GM12878 (cell line): Measurements from ENCODE around the gene CHAF1A. TPM values are rescaled to one million over a fixed set of nuclear protein-coding genes. Genes with fewer than 3 reads are reported as not detected.

Experiments
- ATAC-seq: fragments of 200-7000 bp; cut with Tn5 transposase; 3 replicates; pipeline ENCODE4 v1.9.1; 2020; ENCODE audit warnings: mild to moderate bottlenecking, moderate library complexity
- BruUV-seq: library from RNA; stranded (reverse); fragments of 400-500 nt; replicated peaks from 2 replicates; lab custom pipeline; 2021; lab: Mats Ljungman, UMichigan
- CTCF ChIA-PET: fragments of 300-600 bp; sonication (Branson Sonifier 250); formaldehyde crosslinking; extraction: SDS; loops from one replicate; lab custom pipeline; 2021; ENCODE audit warnings: inconsistent platforms; lab: Yijun Ruan, JAX
- POLR2A ChIA-PET: fragments of 350-600 bp; formaldehyde crosslinking; extraction: SDS; loops from one replicate; lab custom pipeline; 2021; ENCODE audit warnings: inconsistent platforms; lab: Charles Lee
- RAD21 ChIA-PET: fragments of 300-600 bp; sonication (Branson Sonifier 250); formaldehyde crosslinking; loops from one replicate; lab custom pipeline; 2023; ENCODE audit warnings: antibody characterized with exemption; ENCODE audit not compliant: unreplicated experiment; lab: Charles Lee
- SMC1A ChIA-PET: fragments of 300-600 bp; sonication (Branson Sonifier 250); formaldehyde crosslinking; loops from one replicate; lab custom pipeline; 2023; ENCODE audit not compliant: unreplicated experiment, uncharacterized antibody; lab: Charles Lee
- DNase-seq: peaks from one replicate; pipeline ENCODE4 v3.0.0-alpha.2; 2011; ENCODE audit warnings: low read depth, low spot score
- FAIRE-seq: peaks from 3 replicates; lab custom pipeline; 2011; peaks lifted over from hg19 to GRCh38; lab: Jason Lieb, UNC
- H2AFZ ChIP-seq: 2 replicates; pipeline ENCODE4 v1.6.0; 2011; ENCODE audit warnings: low read depth, low read length, control low read depth; ENCODE audit not compliant: control insufficient read depth
- H3K27ac ChIP-seq: 2 replicates; pipeline ENCODE4 v1.5.1; 2011; ENCODE audit warnings: control low read depth; ENCODE audit not compliant: control insufficient read depth, insufficient read depth
- H3K27me3 ChIP-seq, 2 experiments: replicated peaks in 1 of 2; 2 replicates each; pipeline versions ENCODE4 v1.6.0 to v1.6.1; 2011; ENCODE audit warnings: low read length in 1 of 2; ENCODE audit not compliant: control insufficient read depth in 2 of 2, insufficient read depth in 2 of 2
- H3K36me3 ChIP-seq, 2 experiments: 2 replicates each; pipeline ENCODE4 v1.5.1; 2011; ENCODE audit warnings: low read length in 1 of 2; ENCODE audit not compliant: control insufficient read depth in 2 of 2, insufficient read depth in 2 of 2
- H3K4me1 ChIP-seq: 2 replicates; pipeline ENCODE4 v1.6.1; 2011; ENCODE audit warnings: mild to moderate bottlenecking, low read length, moderate library complexity, mixed read lengths; ENCODE audit not compliant: control insufficient read depth, insufficient read depth
- H3K4me2 ChIP-seq: 2 replicates; pipeline ENCODE4 v1.6.0; 2011; ENCODE audit warnings: control low read depth; ENCODE audit not compliant: control insufficient read depth, insufficient read depth
- H3K4me3 ChIP-seq: fragments of 200-600 bp; sonication (generic); 2 replicates; pipeline ENCODE4 v1.5.1; 2016
- H3K79me2 ChIP-seq: 2 replicates; pipeline ENCODE4 v1.6.0; 2011; ENCODE audit warnings: low read length; ENCODE audit not compliant: control insufficient read depth, insufficient read depth
- H3K9ac ChIP-seq: 2 replicates; pipeline ENCODE4 v1.8.0; 2011; ENCODE audit warnings: low read length, control low read depth, mixed read lengths; ENCODE audit not compliant: control insufficient read depth, insufficient read depth
- H3K9me3 ChIP-seq: replicated peaks from 3 replicates; pipeline ENCODE4 v1.5.1; 2011; ENCODE audit warnings: mild to moderate bottlenecking, low read length; ENCODE audit not compliant: control insufficient read depth, insufficient read depth
- H4K20me1 ChIP-seq: 2 replicates; pipeline ENCODE4 v1.6.0; 2011; ENCODE audit not compliant: control insufficient read depth, insufficient read depth
- CHD1 ChIP-seq: IDR thresholded peaks from 2 replicates; pipeline ENCODE4 v1.6.1; 2012; ENCODE audit warnings: low read depth, low read length, improper control_type of control experiment
- EED ChIP-seq: sonication (generic); IDR thresholded peaks from 2 replicates; pipeline ENCODE4 v1.6.1; 2016; ENCODE audit warnings: antibody characterized with exemption, low read depth
- EGR1 ChIP-seq, 2 experiments: IDR thresholded peaks; 1 replicate in 1 of 2; 2 replicates in 1 of 2; pipeline ENCODE4 v1.6.1; 2011 to 2012; ENCODE audit warnings: low read depth in 2 of 2, low read length in 2 of 2, borderline replicate concordance in 1 of 2, mild to moderate bottlenecking in 1 of 2, moderate library complexity in 1 of 2
- IKZF1 ChIP-seq: fragments of 450-650 bp; conservative IDR thresholded peaks from 2 replicates; pipeline ENCODE4 v1.6.1; 2017; ENCODE audit warnings: antibody characterized with exemption, mild to moderate bottlenecking
- IKZF2 ChIP-seq, 2 experiments: fragments of 450-650 bp; IDR thresholded peaks; 2 replicates each; pipeline ENCODE4 v1.6.1; 2017; ENCODE audit warnings: mild to moderate bottlenecking in 2 of 2, moderate library complexity in 2 of 2
- POLR2A ChIP-seq: IDR thresholded peaks from 2 replicates; pipeline ENCODE4 v1.6.1; 2011; ENCODE audit warnings: low read depth, mild to moderate bottlenecking, low read length
- RUNX3 ChIP-seq: IDR thresholded peaks from 2 replicates; pipeline ENCODE4 v1.6.1; 2012; ENCODE audit warnings: low read length, inconsistent platforms
- SPI1 ChIP-seq: IDR thresholded peaks from 2 replicates; pipeline ENCODE4 v1.6.1; 2011; ENCODE audit warnings: low read depth, mild to moderate bottlenecking, low read length, moderate library complexity, borderline replicate concordance; ENCODE audit not compliant: insufficient read depth
- TCF12 ChIP-seq: IDR thresholded peaks from 2 replicates; pipeline ENCODE4 v1.6.1; 2011; ENCODE audit warnings: low read depth, mild to moderate bottlenecking, low read length
- TCF3 ChIP-seq: IDR thresholded peaks from 2 replicates; pipeline ENCODE4 v1.6.1; 2012; ENCODE audit warnings: low read depth, mild to moderate bottlenecking, low read length, borderline replicate concordance; ENCODE audit not compliant: insufficient read depth
- ZNF207 ChIP-seq: fragments of 450-650 bp; IDR thresholded peaks from 2 replicates; pipeline ENCODE4 v1.6.1; 2014; ENCODE audit warnings: antibody characterized with exemption, mild to moderate bottlenecking, borderline replicate concordance
- ZNF384 ChIP-seq: IDR thresholded peaks from 2 replicates; pipeline ENCODE4 v1.6.1; 2012; ENCODE audit warnings: low read depth, mild to moderate bottlenecking, low read length, improper control_type of control experiment, borderline replicate concordance
- WGBS: methylation state at CpG from one replicate; pipeline ENCODE4 v1.1.6; 2016; ENCODE audit warnings: low lambda C conversion rate; ENCODE audit not compliant: insufficient replicate concordance, insufficient coverage; ENCODE audit errors: missing lambda C conversion rate; 5-methylcytosine and 5-hydroxymethylcytosine counted together
- in situ Hi-C: fragments of 300-500 bp; cut with MboI; formaldehyde crosslinking; loops from 9 replicates; pipeline ENCODE4 v1.14.3; 2018; ENCODE audit warnings: mixed read lengths
- intact Hi-C: fragments of 100-400 bp; cut with micrococcal nuclease; formaldehyde crosslinking; loops from one replicate; pipeline ENCODE4 v1.14.2; 2022; ENCODE audit not compliant: unreplicated experiment
- polyA plus RNA-seq, 11 experiments: library from polyadenylated mRNA; depleted of rRNA in 4 of 11; unstranded in 6 of 11; stranded (reverse) in 5 of 11; fragments of >200 nt; fragmentation: Nextera tagmentation in 4 of 11; fragmentation: Illumina TruSeq in 1 of 11; extraction: Ambion mirVana in 4 of 11; extraction: Trizol in 1 of 11; gene quantifications; 1 replicate in 1 of 11; 2 replicates in 10 of 11; pipeline versions ENCODE4 v1.2.1 to v1.2.3, GENCODE V29; 2011 to 2016; ENCODE audit warnings: inconsistent platforms in 2 of 11, missing spikeins in 2 of 11, low read depth in 1 of 11
- total RNA-seq, 4 experiments: library from RNA; depleted of rRNA in 3 of 4; stranded (reverse); fragments of >200 nt in 3 of 4; fragmentation: Illumina TruSeq in 1 of 4; extraction: Trizol in 1 of 4; gene quantifications; 2 replicates each; pipeline versions ENCODE4 v1.2.1 to v1.2.3, GENCODE V29; 2013 to 2021
- TF ChIP-seq, protein P1 (sequence below): fragments of 150-350 bp; IDR thresholded peaks from 2 replicates; pipeline ENCODE4 v1.6.1; 2014; ENCODE audit warnings: mild to moderate bottlenecking, low read depth, low read length
- TF ChIP-seq, protein P2 (sequence below): fragments of 450-650 bp; IDR thresholded peaks from 2 replicates; pipeline ENCODE4 v1.6.1; 2017; ENCODE audit warnings: low read depth, mild to moderate bottlenecking, moderate library complexity

The CHAF1A gene
- total and polyA plus RNA-seq, 10 of the 15 experiments (the other 5 are each of a cell fraction or from before 2014, with no cell fraction given): 1.3 to 69.1 (median 34.2) TPM

- intact Hi-C loops: no loop called here
- Histone ChIP-seq H3K36me3 (peaks cover 22 to 40% of the 10 kb centered on the region in 2 experiments), H3K4me2 (peak overlapping the region; percentile 72), H3K9ac (peak overlapping the region; percentile 35; the same call in 1 of the 2 replicates), H3K9me3 (no peaks in the 10 kb centered on the region), H2AFZ (peak overlapping the region; percentile 61), H3K27me3 (no peaks in the 10 kb centered on the region), H3K4me3 (no peak overlapping the region), H4K20me1 (no peaks in the 10 kb centered on the region), H3K4me1 (peaks cover 21% of the 10 kb centered on the region), H3K79me2 (no peaks in the 10 kb centered on the region)
- in situ Hi-C loops: no loop called here
- ChIA-PET CTCF (no interaction called here), POLR2A (no interaction called here), SMC1A (no interaction called here), RAD21 (no interaction called here)
- BruUV-seq: no TSS peak
- 41% methylated on average over 26 of the region's 26 CpGs for WGBS
- peak; percentile 12 for DNase-seq
- peak; percentile 43 for ATAC-seq
- 0 out of 2 replicates have a peak, but pooled peaks have one; percentile 12 for TF ChIP-seq SPI1
- peak; percentile 61 for TF ChIP-seq RUNX3
- no peak for TF ChIP-seq CHD1
- peak in 1 of 2 experiments; percentile 68; a peak in 2 of 3 replicates for TF ChIP-seq EGR1 (IDR thresholded peaks at IDR 0.05; ENCODE audit: borderline replicate concordance in 1 of 2, low read depth in 2 of 2, low read length in 2 of 2)
- TF ChIP-seq, protein P1, sequence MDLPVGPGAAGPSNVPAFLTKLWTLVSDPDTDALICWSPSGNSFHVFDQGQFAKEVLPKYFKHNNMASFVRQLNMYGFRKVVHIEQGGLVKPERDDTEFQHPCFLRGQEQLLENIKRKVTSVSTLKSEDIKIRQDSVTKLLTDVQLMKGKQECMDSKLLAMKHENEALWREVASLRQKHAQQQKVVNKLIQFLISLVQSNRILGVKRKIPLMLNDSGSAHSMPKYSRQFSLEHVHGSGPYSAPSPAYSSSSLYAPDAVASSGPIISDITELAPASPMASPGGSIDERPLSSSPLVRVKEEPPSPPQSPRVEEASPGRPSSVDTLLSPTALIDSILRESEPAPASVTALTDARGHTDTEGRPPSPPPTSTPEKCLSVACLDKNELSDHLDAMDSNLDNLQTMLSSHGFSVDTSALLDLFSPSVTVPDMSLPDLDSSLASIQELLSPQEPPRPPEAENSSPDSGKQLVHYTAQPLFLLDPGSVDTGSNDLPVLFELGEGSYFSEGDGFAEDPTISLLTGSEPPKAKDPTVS: no peak
- no peak for TF ChIP-seq TCF3
- no peak for TF ChIP-seq ZNF384
- TF ChIP-seq, protein P2, sequence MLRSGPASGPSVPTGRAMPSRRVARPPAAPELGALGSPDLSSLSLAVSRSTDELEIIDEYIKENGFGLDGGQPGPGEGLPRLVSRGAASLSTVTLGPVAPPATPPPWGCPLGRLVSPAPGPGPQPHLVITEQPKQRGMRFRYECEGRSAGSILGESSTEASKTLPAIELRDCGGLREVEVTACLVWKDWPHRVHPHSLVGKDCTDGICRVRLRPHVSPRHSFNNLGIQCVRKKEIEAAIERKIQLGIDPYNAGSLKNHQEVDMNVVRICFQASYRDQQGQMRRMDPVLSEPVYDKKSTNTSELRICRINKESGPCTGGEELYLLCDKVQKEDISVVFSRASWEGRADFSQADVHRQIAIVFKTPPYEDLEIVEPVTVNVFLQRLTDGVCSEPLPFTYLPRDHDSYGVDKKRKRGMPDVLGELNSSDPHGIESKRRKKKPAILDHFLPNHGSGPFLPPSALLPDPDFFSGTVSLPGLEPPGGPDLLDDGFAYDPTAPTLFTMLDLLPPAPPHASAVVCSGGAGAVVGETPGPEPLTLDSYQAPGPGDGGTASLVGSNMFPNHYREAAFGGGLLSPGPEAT: peak; percentile 14; the same call in 1 of the 2 replicates
- TF ChIP-seq IKZF1: peak; percentile 50
- TF ChIP-seq ZNF207: no peak
- TF ChIP-seq EED: peak; percentile 76
- TF ChIP-seq IKZF2 (IDR thresholded peaks at IDR 0.05): peak in 1 of 2 experiments; percentile 37; a peak in 2 of 4 replicates
- 0 out of 2 replicates have a peak, but pooled peaks have one; percentile 20 for TF ChIP-seq TCF12
- peak; percentile 48 for TF ChIP-seq POLR2A
- TF ChIP-seq, all 136 proteins: peak for 9
- FAIRE-seq: no peak
- H3K27ac ChIP-seq: peak overlapping the region; percentile 74
Observed at GRCh38 chr19:4431808-4432674, 29.6 kb downstream of the CHAF1A start.
